NCI-H460 (cell line): ENCODE measurements around the gene KCNN2. TPM values are rescaled to one million over a fixed set of nuclear protein-coding genes. Genes with fewer than 3 reads are reported as not detected.
"Not testable (repeated sequence)": the region's sequence is repeated elsewhere in the genome, so short reads cannot be mapped to it uniquely, and the experiment has no call there.

Source experiments
- DNase-seq: peaks from one replicate; pipeline ENCODE4 v3.0.0-alpha.2; 2016; ENCODE audit warnings: low read depth; ENCODE audit errors: extremely low read depth
- total RNA-seq: library from RNA; depleted of rRNA; stranded (reverse); fragments of >200 nt; shearing (Covaris generic); gene quantifications from 2 replicates; pipeline ENCODE4 v1.2.3, GENCODE V29; 2014

KCNN2 gene
- total RNA-seq, 1 experiment from 2014 or later, result not detected

DNA sequence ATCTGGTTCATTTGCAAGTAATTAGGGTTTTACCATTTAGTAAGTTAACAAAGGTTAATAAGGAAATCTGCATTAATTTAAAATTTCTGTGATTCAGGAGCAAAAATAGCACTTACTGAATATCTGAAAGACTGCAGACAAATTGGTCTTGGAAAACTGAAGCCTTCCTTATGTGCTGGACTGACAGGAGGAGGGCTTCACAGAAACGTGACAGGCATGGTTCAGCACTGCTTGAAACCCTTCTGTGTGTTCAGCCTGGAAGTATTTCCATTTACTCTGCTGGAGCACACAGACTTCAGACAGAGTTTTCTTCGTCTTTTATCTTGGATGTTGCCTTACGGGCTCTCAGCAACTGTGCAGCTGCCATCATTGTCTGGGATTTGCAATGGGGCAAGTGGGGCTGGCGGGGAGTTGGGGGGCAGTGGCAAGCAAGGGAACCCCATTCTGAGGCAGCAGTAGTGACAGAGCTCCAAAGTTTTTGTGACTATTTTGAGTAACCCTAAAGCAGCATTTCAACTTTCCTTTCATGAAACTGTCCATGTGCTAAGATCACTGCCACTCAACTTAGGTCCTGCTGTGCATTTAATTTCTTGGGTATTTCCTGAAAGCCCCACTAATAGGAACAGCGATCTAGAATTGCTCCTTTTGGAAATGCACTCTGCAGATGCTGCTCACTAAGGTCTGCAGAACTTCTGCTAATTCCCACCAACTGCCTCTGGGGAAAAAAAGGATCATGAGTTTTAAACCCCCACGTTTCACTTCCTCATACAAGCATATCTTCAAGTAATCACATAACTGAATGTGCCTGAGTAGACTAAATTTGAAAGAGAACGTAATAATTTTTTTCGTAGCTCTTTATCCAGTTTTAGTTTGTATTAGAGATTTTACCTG lies 56.6 kb downstream of the KCNN2 start:
- no peak for DNase-seq

DNA sequence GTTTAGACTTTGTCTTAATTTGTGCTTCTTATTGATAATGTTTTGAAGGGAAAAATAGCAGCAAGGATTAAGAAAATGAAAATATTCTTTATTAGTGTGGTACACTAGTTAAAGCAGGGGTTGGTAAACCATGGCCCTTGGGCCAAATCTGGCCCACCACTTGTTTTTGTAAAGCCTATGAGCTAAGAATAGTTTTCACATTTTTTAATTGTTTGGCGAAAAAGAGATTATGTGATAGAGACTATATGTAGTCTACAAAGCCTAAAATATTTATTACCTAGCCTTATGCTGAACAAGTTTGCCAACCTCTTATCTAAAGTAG lies 57.2 kb downstream of the KCNN2 start:
- no peak for DNase-seq

DNA sequence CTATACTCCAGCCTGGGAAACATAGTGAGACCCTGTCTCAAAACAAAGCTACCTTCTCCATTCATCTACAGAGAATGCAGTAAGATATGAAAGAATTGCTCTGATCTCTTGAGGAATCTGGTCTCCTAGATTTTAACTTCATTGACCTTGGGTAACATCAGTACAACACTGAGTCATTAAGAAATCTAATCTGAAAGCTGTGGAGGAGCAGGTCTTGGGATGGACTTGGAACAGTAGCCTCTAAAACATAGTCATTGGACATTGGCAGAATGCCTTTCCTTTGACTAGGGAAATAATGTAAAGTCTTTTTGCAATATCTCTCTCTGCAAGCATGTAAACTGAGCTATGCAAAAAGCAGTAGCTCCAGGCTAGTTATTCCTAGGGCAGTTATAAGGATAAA lies 58.1 kb downstream of the KCNN2 start:
- no peak for DNase-seq

DNA sequence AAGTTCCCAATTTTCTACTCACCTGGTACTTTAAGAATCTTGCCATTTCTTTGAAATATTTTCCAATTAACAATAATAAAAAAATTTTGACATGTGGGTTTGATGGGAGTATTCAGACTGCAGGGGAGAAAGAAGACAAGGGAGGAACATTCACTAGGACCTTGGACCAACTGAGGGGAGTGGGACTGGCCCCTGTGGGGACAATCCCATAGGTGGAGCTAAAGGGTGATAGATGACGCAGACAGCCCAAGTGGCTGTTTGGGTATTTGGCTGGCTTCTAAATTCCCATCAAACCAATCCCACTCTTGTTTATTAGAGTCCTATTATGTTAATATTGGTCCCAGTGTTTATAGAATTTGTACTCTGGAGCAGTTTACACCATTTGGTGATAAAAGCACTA lies 65.3 kb downstream of the KCNN2 start:
- no peak for DNase-seq

DNA sequence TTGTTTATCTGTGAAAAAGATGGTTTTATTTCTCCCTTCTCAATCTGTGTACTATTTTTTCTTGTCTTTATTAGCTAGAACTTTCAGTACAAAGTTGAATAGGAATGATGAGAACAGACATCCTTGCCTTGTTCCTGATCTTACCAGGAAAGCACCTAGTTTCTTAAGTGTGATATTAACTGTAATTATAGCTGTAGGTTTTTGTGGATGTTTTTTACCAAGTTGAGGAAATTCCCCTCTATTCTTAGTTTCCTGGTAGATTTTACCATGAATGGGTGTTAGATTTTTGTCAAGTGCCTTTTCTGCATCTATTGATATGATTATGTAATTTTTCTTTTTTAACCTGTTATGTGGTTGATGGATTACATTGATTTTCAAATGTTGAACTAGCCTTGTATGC lies 68.7 kb downstream of the KCNN2 start:
- no peak for DNase-seq

DNA sequence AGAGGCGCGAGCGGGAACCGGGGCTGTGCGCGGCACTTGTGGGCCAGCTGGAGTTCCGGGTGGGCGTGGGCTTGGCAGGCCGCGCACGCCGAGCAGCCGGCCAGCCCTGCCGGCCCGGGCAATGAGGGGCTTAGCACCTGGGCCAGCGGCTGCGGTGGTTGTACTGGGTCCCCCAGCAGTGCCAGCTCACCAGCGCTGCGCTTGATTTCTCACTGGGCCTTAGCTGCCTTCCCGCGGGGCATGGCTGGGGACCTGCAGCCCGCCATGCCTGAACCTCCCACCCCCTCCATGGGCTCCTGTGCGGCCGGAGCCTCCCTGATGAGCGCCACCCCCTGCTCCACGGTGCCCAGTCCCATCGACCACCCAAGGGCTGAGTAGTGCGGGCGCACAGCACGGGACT lies 70.8 kb downstream of the KCNN2 start:
- DNase-seq, result not testable (repeated sequence)

DNA sequence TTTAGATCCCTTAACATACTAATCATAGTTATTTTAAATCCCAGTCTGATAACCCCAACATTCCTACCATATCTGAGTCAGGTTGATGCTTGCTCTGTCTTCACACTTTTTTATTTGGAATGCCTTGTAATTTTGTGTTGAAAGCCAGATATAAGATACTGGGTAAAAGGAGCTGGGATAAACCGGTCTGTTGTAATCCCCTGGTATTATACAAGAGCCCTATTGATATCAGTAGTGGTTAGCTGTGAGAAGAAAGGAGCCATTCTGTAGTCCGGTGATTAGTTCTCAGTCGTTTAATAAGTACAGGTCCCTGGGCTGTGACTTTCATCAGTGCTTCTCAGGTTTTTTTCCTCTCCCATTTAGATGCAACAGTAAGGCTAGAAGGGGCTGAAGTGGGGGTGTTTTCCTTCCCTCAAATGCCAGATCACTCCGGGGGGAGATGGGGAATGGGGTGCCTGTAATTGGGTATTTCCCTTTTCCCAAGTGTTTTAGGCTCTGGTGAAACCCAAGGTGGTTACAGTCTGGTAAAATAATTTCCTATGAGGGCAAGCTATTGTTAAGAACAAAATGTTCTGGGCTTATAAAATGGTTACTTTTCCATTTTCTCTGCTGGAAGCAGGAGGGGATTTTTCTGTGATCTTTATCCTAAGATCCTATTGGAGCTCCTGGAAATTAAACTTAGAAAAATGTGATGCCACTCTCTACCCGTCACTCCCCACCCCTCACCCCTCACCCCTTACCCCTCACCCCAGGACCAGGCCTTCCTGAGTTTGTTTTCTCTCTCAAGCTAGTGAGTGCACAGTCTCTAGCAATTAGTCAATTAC lies 72.7 kb downstream of the KCNN2 start:
- DNase-seq, result no peak

DNA sequence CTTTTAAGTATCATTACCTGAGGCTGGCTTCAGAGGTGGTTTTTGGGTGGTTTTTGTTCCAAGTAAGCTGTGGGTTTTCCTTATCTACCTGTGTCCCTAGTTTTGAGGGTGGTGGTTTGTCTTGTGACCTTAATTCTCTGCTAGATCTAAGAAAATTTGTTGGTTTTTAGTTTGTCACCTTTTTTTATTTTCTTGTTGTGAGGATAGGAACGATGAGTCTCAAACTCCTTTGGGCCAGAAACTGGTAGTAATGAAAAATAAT lies 73.3 kb downstream of the KCNN2 start:
- DNase-seq, result no peak

DNA sequence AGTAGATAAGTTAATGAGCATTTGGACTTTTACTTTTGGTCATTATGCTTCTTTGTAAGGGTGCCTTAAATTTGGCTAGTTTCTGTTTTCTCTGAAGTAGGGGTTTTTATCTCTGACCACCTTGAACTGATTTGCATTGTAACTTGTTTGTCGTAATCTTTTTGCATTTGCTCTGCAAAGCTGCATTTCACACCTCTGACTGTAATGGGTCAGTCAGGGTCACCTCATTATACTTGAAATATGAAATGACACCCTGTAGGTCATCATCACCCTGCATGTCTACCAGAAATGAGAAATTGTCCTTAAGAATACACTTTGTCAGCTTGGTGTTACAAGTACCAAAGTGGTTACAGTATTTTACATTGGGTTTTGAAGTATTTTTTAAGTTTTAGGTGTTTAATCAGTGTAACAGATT lies 74.0 kb downstream of the KCNN2 start:
- no peak for DNase-seq

DNA sequence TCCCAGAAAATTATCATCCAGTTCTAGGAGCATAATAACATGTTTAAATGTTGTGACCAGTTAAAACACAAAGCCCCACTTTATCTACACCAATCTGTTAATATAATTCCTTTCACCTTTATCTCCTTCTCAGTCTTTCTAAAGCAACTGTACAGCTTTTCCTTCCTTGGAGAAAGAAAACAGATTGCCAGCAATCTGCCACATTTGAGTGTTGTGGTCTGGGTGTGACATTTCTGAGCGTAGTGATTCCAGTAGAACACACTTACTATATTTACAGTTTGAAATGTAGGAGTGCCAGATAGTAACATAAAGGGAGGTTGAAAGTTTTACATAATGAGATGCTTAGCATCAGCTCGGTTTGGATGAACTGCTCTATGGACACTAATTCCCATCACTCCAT lies 76.1 kb downstream of the KCNN2 start:
- DNase-seq, result no peak

DNA sequence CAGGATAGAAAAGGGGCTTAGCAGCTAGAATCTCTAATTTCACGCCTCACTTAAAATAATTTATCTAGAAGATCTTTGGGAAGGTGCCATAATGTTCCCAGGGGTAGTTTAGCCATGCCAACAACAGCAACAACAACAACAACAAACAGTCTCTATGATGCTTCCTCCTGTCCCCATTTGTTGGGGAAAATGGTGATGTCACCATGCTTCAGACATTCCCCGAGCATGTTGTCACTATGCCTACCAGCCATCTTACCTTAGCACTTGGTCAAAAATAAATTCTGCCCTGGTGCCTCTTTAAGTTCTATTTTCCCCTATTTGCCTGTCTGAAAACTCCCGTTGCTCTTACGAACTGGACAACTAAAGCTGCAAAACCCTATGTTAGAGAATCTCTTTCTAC lies 76.6 kb downstream of the KCNN2 start:
- no peak for DNase-seq

DNA sequence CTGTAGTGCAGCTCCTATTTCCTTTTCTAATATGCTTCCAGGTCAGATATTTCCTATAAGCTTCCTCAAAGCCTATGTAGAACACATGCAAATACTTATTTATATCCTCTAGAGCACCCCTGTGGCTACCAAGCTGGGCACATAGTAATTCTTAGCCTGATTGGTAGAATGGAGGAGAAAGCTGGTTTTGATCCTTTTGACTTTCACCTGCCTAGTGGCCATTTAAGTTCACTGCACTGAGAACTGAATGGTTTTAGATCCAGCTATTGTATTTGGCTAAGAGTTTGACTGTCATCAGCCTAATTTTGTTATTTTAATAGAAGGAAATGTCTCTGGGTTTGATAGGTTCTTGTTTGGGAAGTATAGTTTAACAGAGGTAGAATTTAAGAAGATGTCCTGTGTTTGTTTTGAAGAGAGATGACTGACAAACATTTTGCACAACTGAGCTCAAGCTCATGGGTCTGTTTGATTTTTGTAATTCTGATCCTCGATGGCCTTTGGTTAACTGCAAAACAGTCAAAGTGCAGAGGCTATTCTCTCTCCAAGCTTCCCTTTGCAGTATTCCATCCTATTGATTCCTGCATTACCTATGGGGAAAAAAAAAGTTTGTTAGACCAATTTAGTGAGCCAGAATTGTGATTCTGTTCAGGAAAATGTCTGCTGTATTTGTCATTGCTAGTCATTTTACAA lies 85.4 kb downstream of the KCNN2 start:
- DNase-seq, result no peak

DNA sequence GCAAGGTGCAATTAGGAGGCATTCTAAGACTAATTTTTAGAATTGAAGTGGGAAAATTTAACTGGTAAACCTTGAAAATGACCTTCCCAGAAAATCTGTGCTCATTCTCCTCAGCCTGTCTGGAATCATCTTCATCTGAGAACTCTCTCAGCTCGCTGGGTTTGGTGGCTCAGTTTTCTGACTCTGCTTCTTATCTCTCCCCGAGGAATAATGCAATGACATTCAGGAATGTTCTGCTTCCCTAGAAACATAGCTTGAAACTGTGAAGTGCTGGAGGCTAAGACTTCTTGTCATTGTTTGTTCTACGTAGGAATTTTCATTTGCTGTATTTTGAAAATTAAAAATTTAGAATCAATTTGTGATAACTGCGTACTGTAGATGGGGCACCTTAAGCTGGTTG lies 86.6 kb downstream of the KCNN2 start:
- no peak for DNase-seq

DNA sequence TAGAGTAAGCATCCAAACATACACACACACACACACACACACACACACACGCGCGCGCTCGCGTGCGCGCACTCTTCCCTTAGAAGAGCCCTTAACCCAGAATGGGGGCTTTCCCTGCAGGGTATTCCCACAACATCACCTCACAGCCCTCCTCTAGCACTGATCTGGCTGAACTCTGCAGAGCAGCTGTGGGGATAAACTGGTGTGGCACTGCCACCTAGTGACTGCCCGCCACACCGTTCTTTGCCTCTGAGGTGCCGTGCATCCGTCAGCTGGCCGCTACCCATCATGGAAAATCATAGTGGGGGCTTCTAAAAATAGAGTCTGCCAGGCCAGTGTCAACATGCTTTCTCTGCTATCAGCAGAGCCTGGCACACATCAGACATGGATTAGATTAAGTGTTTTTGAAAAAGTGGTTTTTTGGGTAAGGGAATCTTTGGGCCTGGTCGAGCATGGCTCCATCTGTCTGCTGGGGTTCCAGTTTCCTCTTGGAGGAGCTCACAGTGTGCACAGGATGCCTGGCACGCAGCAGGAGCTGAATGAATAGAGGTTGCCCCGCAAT lies 88.1 kb downstream of the KCNN2 start:
- DNase-seq, result peak; percentile 49

DNA sequence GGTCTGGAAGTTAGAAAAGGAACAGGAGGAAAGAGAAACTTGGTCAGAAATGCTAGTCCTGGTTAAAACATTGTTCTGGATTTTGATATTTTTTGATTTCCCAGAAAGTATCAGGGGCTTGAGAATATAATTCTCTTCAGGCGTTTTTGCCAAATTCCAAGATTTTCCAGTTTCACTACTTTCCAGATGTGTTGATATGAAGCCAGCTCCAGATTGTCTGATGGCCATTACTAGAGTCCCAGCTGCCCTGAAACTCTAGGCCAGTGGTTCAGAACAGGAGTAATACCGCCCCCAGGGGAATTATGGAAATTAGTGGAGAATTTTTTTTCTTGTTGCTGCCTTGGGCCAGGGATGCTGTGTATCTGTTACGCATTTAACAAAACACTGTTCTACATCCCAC lies 88.6 kb downstream of the KCNN2 start:
- DNase-seq, result no peak

DNA sequence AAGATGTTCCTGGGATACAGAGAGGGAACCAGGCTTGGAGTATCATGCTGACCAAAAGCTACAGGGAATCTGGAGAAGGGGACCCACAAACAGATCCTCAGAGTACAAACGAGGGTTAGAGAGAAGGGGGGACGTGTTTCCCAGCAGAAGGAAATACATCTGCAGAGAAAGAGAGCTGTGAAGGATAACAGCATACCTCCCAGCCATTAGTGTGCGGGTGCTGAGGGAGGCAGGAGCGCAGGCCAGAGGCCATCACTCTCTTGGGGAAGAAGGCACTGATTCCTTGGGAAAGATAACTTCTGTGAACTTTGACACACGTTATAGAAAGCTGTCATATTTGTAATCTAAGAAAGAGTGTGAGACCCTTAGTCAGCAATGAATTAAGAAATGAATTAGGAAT lies 96.9 kb downstream of the KCNN2 start:
- DNase-seq, result no peak

DNA sequence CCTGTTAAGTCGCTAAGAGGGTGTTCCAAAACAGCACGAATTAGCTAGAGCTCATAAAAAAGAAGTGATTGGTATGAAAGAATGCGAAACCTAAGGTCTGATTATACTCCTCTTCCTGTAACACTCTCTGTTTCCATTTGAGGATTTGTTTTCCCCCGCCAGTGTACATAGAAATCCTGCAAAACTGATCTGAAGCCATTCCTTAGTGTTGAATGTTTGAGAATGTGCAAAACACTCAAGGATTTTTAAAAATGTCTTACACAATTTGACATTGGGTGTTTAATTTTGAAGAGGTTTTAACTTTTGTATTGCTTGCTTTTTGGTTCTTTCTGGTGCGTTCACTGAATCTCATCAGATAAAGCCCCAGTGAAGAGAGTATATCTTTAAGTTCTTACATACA lies 105.3 kb downstream of the KCNN2 start:
- no peak for DNase-seq

DNA sequence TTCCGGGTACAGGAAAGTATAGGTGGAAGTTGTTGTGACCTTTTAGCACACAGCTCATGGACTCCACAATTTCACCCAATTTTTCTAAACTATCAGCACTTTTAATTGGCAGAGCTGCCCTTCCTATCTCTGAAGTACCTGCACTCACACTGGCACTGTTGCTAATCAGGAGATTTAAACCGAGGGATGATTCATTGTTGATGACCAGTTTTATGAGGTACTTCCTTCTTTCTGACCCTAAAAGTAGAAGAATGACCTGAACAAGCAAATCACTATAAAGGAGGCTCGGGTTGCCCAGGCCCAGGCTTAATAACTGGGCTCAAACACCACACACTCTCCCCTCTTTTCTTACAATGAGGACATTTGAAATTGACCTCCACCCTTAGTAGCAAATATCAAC lies 105.9 kb downstream of the KCNN2 start:
- no peak for DNase-seq

DNA sequence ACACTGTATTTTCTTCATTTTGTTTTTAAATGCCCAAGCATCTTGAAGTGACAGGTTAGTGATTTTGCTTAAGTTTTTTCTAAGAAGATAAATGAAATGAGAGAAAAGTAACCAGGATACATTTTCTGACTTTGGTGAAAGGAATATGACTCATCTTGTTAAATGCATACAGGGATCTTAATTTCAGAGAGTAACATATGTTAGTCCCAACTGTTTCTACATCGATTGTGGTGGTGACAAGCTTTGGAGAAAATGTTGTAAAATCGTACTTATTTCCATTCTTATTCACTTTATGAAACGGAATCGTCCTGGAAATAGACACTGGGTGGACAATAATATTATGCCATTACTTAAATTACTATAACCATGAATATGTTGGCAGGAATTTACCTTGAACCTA lies 107.5 kb downstream of the KCNN2 start:
- DNase-seq, result no peak

DNA sequence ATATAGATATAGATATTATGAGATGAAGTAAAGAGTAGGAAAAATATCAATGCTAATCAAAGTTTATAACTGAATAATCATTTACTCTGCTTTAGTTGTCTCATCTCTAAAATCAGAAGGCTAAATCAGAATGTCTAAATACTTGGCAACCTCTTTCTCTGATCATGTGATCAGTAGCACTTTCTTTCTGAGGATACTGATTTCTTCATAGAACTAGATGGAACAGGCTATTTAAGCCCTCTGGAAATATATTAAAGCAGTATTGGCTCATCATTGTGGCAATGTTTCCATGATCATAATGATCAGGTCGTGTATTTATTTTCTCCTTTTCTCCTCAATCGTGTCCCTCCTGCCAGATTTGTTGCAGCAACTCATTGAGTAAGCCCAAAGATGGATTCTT lies 109.7 kb downstream of the KCNN2 start:
- DNase-seq, result no peak

DNA sequence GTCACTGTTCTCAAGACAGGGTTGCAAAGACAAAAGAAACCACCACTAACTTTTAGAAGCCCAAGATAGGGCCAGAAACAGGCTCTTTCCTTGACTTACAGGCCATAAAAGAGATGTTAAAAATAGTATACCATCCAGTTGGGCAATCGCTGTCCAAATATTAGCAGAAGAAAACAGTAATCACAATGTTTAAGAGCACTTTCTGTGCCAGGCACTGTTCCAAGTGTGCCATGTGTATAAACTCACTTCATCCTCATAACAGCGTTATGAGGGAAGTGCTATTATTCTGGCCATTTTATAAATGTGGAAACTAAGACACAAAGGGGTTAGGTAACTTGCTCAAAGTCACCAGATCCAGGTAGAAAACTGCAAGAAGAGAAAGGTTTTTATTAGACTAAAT lies 111.7 kb downstream of the KCNN2 start:
- DNase-seq, result no peak
